Measurements from ENCODE around the gene PAQR3.

The PAQR3 gene

DNA sequence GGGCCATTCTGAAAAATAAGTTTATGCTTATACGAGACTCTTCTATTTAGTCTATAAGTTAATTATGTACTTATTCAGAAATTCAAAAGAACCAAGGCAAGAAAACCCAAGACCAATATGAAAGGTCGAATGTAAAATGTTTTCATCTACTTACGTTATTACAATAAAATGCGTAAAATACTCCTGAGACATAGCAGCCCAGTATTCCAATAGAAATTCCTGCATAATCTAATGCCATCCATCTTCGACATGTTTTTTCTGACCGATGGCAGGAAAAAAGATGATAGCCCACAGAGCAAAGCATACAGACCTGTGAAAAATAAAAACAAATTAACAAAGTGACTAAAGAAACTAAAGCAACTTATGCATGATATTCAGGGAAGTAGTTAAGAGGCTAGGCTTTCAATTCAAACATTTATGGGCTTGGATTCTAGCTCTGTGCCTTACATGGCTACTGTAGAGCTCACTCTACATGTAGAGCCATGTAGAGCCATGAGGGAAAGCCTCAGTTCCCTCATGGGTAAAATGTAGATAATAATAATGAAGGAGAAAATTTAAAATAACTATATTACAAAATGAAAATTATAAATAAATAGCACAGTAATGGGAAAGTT, 9.1 kb downstream of the PAQR3 start:
- Histone ChIP-seq H3K27me3 (ENCODE audit: insufficient read depth, low read depth) (no peaks in the 10 kb centered on the region), H2AFZ (ENCODE audit: low read depth) (no peak overlapping the region), H3K4me1 (ENCODE audit: low read depth, poor library complexity, severe bottlenecking) (no peaks in the 10 kb centered on the region), H3K4me3 (IDR thresholded peaks at IDR 0.05; ENCODE audit: insufficient read depth, low read depth, low read length) (no peak overlapping the region), H4K20me1 (ENCODE audit: insufficient read depth) (no peaks in the 10 kb centered on the region), H3K4me2 (no peak overlapping the region), H3K27ac (no peak overlapping the region), H3K9ac (no peak overlapping the region), H3K36me3 (ENCODE audit: insufficient read depth) (no peaks in the 10 kb centered on the region), H3K79me2 (ENCODE audit: insufficient read depth, low read depth) (no peaks in the 10 kb centered on the region)
- TF ChIP-seq, protein P1, sequence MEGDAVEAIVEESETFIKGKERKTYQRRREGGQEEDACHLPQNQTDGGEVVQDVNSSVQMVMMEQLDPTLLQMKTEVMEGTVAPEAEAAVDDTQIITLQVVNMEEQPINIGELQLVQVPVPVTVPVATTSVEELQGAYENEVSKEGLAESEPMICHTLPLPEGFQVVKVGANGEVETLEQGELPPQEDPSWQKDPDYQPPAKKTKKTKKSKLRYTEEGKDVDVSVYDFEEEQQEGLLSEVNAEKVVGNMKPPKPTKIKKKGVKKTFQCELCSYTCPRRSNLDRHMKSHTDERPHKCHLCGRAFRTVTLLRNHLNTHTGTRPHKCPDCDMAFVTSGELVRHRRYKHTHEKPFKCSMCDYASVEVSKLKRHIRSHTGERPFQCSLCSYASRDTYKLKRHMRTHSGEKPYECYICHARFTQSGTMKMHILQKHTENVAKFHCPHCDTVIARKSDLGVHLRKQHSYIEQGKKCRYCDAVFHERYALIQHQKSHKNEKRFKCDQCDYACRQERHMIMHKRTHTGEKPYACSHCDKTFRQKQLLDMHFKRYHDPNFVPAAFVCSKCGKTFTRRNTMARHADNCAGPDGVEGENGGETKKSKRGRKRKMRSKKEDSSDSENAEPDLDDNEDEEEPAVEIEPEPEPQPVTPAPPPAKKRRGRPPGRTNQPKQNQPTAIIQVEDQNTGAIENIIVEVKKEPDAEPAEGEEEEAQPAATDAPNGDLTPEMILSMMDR (conservative IDR thresholded peaks at IDR 0.05; ENCODE audit: low read depth, low read length) = no peak

DNA sequence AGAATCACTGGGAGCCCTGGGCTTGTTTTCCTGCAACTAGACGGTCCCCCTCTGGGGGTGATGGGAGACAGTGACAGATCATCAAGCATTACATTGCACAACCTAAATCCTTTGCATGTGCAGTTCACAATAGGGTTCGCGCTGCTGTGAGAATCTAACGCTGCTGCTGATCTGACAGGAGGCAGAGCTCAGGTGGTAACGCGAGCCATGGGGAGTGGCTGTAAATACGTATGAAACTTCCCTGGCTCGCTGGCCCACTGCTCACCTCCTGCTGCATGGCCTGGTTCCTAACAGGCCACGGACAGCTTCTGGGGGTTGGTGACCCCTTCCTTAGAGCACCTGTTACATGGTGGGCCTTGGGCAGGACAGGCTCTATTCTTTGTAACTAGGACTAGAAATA, 10.4 kb downstream of the PAQR3 start:
- Histone ChIP-seq H3K4me1 (ENCODE audit: low read depth, poor library complexity, severe bottlenecking) (no peaks in the 10 kb centered on the region), H3K27me3 (ENCODE audit: insufficient read depth, low read depth) (no peaks in the 10 kb centered on the region), H4K20me1 (ENCODE audit: insufficient read depth) (no peaks in the 10 kb centered on the region), H3K9ac (no peak overlapping the region), H3K79me2 (ENCODE audit: insufficient read depth, low read depth) (no peaks in the 10 kb centered on the region), H3K27ac (no peak overlapping the region), H3K4me2 (no peak overlapping the region), H2AFZ (ENCODE audit: low read depth) (no peak overlapping the region), H3K4me3 (IDR thresholded peaks at IDR 0.05; ENCODE audit: insufficient read depth, low read depth, low read length) (no peak overlapping the region), H3K36me3 (ENCODE audit: insufficient read depth) (no peaks in the 10 kb centered on the region)
- TF ChIP-seq, protein P1 (conservative IDR thresholded peaks at IDR 0.05; ENCODE audit: low read depth, low read length) = no peak

DNA sequence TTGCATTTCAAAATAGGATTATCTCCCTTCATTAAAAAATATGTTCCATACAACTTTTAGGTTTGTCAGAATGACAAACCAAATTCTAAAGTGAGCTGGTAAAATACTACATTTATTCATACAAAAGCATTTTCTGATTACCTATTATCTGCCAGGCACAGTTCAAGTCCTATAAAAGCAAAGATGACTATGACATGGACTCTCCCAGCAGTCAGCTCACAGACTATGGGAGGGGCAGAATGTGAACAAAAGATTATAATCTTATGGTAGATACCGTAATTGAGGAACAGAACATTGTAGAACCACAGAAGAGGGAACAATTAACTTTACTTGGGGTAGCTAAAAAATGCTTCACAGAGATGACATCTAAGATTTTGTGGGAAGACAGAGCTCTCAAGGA, 12.4 kb downstream of the PAQR3 start:
- Histone ChIP-seq H3K4me1 (ENCODE audit: low read depth, poor library complexity, severe bottlenecking) (peaks cover 6% of the 10 kb centered on the region), H2AFZ (ENCODE audit: low read depth) (no peak overlapping the region), H3K36me3 (ENCODE audit: insufficient read depth) (no peaks in the 10 kb centered on the region), H3K4me3 (IDR thresholded peaks at IDR 0.05; ENCODE audit: insufficient read depth, low read depth, low read length) (no peak overlapping the region), H3K9ac (no peak overlapping the region), H3K27me3 (ENCODE audit: insufficient read depth, low read depth) (no peaks in the 10 kb centered on the region), H3K79me2 (ENCODE audit: insufficient read depth, low read depth) (no peaks in the 10 kb centered on the region), H3K4me2 (no peak overlapping the region), H3K27ac (no peak overlapping the region), H4K20me1 (ENCODE audit: insufficient read depth) (no peaks in the 10 kb centered on the region)
- TF ChIP-seq, protein P1 (conservative IDR thresholded peaks at IDR 0.05; ENCODE audit: low read depth, low read length) = no peak

DNA sequence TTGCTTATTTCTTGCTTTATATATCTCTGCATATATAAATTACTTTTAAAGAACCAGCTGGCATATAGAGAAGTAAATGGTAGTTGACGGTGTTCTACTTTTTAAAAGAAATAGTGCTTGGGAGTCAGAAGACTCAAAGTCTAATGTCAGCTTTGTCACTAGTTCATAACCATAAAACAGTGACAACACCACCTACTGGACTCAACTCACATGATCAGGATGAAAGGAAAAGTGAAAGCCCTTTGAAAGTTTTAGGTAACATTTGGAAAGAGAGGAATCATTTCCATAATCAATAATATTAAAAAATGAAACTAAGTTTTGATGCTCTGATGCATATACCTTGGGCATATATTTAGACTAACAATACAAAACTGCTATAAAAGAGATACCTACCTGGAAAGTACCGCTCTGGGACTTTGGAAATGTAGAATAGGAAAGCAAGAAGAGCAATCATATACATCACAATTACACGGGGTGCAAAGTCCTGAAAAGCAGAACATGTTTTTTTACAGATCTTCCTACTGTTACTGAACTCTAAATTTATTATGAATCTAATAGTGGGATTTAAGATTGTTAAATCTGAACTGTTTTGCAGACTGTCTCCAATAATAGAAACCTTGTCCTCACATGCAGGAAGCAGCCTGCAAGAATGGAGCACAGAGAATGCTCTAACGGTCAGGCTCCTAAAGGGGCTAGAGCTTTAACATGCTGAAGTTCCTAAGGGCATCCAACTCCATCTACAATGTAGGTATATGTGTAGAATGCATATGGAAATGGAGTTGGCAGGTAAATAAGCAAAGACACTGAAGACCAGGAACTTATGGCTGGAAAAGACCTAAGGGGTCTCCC, 15.6 kb downstream of the PAQR3 start:
- TF ChIP-seq, protein P1 (conservative IDR thresholded peaks at IDR 0.05; ENCODE audit: low read depth, low read length) = no peak; the same call in 1 of the 2 replicates
- no peak overlapping the region for H3K9ac ChIP-seq
- H3K27ac ChIP-seq = no peak overlapping the region
- H3K79me2 ChIP-seq (ENCODE audit: insufficient read depth, low read depth) = no peaks in the 10 kb centered on the region
- no peaks in the 10 kb centered on the region for H4K20me1 ChIP-seq (ENCODE audit: insufficient read depth)
- H3K27me3 ChIP-seq (ENCODE audit: insufficient read depth, low read depth) = no peaks in the 10 kb centered on the region
- H3K4me3 ChIP-seq (IDR thresholded peaks at IDR 0.05; ENCODE audit: insufficient read depth, low read depth, low read length) = no peak overlapping the region
- H3K4me2 ChIP-seq = no peak overlapping the region
- no peak overlapping the region for H2AFZ ChIP-seq (ENCODE audit: low read depth)
- peaks cover 6% of the 10 kb centered on the region for H3K4me1 ChIP-seq (ENCODE audit: low read depth, poor library complexity, severe bottlenecking)
- no peaks in the 10 kb centered on the region for H3K36me3 ChIP-seq (ENCODE audit: insufficient read depth)

Data from KMS-11 (cell line).